ENCODE data around the gene KDM1A.

The KDM1A gene

DNA sequence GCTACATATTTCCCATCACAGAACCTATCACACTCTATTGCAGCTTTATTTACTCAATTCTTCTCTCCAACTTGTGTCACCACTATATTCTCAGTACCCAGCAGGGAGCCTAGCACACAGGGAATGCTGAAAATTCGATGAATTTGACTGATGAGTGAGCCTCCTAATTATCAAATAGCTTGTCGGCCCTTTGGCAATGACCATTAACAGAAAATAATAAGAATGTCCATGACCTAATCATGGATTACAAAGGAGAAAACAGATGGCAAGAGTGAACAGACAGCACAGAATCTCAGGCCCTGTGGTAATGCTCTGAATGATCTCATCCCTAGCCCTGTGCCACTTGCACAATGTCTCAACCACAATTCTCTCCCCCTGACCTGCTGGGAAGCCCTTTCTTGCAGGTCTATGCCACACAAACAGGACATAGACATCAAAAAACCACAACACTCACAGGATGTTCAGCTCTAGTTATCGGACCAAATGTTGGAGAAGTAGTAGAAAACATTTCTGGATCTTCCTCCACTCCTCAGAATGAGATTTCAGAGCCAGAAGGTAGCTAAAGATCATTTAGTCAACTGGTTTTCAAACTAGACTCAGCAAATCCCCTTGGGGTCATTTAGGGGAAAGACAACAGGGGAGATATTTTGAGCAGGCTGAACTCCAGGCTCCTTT, 80.9 kb downstream of the KDM1A start:
- DNase-seq (ENCODE audit: low read depth) = peak; percentile 93
- TF ChIP-seq, protein P1, sequence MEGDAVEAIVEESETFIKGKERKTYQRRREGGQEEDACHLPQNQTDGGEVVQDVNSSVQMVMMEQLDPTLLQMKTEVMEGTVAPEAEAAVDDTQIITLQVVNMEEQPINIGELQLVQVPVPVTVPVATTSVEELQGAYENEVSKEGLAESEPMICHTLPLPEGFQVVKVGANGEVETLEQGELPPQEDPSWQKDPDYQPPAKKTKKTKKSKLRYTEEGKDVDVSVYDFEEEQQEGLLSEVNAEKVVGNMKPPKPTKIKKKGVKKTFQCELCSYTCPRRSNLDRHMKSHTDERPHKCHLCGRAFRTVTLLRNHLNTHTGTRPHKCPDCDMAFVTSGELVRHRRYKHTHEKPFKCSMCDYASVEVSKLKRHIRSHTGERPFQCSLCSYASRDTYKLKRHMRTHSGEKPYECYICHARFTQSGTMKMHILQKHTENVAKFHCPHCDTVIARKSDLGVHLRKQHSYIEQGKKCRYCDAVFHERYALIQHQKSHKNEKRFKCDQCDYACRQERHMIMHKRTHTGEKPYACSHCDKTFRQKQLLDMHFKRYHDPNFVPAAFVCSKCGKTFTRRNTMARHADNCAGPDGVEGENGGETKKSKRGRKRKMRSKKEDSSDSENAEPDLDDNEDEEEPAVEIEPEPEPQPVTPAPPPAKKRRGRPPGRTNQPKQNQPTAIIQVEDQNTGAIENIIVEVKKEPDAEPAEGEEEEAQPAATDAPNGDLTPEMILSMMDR (IDR thresholded peaks at IDR 0.05; ENCODE audit: insufficient read depth, low read depth, low read length, missing control alignments) = no peak
- no peak overlapping the region for H3K4me3 ChIP-seq (ENCODE audit: low read length)

DNA sequence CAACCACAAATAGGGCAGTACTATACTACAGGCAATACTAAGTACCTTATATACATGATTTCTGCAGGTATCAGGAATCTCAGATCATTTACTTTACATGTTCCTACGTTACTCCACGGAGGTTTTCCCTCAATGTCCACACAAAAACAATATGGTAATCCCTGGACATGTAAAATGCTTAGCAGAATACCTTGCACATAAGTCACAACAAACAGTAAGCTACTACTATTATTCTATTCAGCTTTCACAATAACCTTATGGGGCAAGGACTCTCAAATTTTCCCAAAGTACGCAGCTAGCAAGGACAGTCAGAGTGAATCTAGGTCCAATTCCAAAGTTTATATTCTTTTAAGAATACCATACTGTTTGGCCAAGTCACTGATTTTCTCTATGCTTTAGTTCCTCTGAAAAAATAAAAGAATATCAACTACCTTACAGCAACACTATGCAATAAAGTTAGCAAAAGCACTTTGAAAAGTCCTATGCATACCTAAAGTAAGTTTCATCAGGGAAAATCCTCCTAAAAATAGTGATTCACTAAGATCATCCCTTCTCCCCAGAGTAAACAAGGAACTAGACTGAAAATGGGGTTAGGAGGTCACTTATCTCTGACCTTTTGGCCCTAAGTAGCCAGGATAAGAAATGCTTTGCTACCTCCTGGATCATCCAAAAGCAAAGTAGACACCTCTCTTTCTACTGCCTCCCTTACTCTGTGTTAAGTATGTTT, 82.0 kb downstream of the KDM1A start:
- TF ChIP-seq, protein P1 (IDR thresholded peaks at IDR 0.05; ENCODE audit: insufficient read depth, low read depth, low read length, missing control alignments) = no peak
- H3K4me3 ChIP-seq (ENCODE audit: low read length) = no peak overlapping the region
- DNase-seq (ENCODE audit: low read depth) = peak; percentile 54

DNA sequence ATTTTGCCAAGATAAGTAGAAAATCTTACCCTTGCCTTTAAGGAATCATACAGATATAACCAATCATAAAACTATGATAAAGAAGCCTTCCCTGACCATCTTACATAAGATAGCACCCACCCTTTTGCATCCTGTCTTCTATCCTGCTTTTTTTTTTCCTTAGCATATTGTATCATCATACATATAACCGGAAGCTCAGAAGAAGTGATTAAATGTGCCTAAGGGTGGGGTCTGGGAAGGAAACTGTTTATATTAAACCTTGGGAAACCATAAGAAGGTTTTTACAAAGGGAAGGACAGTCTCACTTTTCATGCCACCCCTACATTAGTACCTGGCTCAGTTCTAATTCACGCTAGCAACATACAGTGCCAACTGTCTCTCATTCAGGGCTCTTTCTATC, 82.6 kb downstream of the KDM1A start:
- H3K4me3 ChIP-seq (ENCODE audit: low read length) = no peak overlapping the region
- peak; percentile 39 for DNase-seq (ENCODE audit: low read depth)
- TF ChIP-seq, protein P1 (IDR thresholded peaks at IDR 0.05; ENCODE audit: insufficient read depth, low read depth, low read length, missing control alignments) = no peak

DNA sequence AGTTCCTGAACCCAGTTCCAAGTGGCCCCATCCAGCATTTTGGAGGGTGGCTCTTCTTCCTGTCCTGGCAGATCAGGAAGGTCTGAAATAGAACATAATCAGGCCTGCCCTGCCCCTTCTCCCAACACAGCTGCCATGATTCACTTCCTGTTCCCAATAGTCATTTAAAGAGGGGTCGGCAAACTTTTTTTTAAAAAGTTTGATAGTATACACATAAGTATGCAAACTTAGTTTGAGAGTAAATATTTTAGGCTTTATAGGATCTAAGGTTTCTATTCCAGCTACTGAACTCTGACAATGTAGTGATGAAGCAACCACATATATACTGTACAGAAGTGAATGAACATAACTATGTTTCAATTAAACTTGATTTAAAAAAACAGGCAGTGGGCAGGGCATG, 83.0 kb downstream of the KDM1A start:
- DNase-seq (ENCODE audit: low read depth) = peak; percentile 58
- TF ChIP-seq, protein P1 (IDR thresholded peaks at IDR 0.05; ENCODE audit: insufficient read depth, low read depth, low read length, missing control alignments) = no peak
- H3K4me3 ChIP-seq (ENCODE audit: low read length) = no peak overlapping the region

DNA sequence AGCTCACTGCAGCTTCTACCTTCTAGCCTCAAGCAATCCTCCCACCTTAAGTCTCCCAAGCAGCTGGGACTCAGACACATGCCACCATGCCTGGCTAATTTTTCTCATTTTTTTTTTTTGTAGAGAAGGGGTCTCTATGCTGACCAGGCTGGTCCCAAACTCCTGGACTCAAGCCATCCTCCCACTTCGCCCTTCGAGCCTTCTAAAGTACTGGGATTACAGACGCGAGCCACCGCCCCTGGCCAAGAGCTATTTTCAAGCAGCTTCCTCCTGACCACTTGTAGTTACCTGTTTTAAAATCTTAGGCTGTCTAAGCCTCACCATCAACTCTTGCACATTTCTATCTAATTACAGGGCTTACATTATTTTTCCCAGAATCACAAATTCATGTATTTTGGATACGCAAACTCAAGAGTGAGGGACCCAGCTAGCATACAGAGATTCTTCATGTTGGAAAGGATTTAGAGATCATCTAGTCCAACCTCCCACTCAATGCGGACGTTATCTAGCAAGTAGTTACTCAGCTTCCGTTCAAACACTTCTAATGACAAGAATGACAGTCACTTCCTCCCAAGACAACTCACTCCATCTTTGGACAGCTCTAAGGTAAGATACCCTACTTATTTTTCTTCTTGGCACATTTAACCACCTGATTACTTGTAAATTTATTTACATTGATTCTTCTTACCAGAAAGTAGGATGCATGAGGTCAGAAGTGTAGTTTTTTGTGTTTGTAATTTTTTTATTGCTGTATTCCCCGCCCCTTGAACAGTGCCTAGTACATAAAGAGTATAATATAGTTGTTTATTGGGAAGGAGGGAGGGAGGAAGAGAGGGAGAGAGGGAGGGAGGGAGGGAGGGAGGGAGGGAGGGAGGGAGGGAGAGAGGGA, 84.0 kb downstream of the KDM1A start:
- H3K4me3 ChIP-seq (ENCODE audit: low read length) = no peak overlapping the region
- TF ChIP-seq, protein P1 (IDR thresholded peaks at IDR 0.05; ENCODE audit: insufficient read depth, low read depth, low read length, missing control alignments) = no peak
- DNase-seq (ENCODE audit: low read depth) = peak; percentile 76

DNA sequence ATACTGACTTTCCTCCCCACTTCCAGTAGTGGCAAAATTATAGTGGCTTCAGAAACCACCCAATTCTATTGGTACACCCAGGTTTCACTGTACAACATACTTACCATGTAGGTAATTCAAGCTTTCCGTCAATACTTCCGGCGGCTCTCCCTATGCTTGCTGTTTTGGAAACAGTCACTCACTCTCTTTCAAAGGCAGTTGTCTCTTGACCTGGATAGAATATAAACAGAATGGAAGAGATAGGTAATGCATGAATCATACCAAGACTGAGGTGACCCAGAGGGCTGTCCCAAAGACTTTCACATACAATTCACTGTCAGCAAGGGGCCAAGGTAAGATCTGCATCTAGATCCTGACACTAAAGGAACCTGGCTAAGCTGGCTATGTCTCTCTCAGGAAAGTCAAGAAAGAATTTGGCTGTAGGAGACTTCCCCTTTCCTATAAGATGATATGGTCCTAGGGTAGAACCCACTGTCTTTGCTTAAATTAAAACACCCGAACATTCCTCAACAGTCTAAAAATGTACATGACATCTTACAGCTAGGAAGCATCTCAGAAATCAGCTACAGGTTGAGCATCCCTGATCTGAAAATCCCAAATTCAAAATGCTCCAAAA, 89.8 kb downstream of the KDM1A start:
- TF ChIP-seq, protein P1 (IDR thresholded peaks at IDR 0.05; ENCODE audit: insufficient read depth, low read depth, low read length, missing control alignments) = no peak
- no peak for DNase-seq (ENCODE audit: low read depth)
- H3K4me3 ChIP-seq (ENCODE audit: low read length) = no peak overlapping the region
